ENCODE data around the gene RAB11FIP3.
"Not testable (repeated sequence)": the region's sequence is repeated elsewhere in the genome, so short reads cannot be mapped to it uniquely, and the experiment has no call there.

RAB11FIP3 gene

DNA sequence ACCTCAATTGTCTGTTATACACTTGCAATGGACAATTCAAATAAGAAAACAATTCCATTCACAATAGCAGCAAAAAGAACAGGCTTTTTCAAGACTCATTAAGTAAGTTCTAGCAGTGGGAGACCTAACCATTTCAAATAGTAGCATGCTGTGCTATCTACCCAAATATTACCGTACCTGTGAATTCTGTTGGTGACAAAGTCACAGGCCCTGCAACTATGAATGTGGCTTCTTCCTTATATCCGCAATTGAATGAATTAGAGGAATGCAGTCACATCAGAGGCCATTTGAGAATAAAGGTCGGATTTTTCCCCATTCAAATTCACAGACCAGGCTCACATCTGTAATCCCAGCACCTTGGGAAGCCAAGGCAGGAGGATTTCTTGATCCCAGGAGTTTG lies 29.2 kb upstream of the RAB11FIP3 start:
- no peak for DNase-seq

DNA sequence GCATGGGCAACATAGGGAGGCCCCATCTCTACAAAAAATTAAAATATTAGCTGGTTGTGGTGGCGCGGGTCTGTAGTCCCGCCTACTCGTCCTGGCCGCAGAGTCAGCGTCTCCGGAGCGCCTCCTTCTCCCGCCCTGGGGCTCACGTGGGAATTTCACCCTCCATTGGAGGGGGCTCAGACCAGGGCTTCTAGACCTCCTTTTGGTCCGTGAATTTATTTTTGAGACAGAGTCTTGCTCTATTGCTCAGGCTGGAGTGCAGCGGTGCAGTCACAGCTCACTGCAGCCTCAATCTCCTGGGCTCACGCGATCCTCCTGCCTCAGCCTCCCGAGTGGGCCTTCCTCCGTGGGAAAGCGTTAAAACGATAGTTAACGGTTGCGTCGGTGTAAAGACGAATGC lies 28.8 kb upstream of the RAB11FIP3 start:
- DNase-seq = no peak

- no peak for DNase-seq
Measured at GRCh38 chr16:397135-397661, 28.3 kb upstream of the RAB11FIP3 start, which contains the start of gene NME4. NME4 (plus strand) TSS chr16:397199; CDS start chr16:397223, 24 bp downstream.

GRCh38 chr16:397736-398332 lies 27.6 kb upstream of the RAB11FIP3 start:
- no peak for DNase-seq

DNA sequence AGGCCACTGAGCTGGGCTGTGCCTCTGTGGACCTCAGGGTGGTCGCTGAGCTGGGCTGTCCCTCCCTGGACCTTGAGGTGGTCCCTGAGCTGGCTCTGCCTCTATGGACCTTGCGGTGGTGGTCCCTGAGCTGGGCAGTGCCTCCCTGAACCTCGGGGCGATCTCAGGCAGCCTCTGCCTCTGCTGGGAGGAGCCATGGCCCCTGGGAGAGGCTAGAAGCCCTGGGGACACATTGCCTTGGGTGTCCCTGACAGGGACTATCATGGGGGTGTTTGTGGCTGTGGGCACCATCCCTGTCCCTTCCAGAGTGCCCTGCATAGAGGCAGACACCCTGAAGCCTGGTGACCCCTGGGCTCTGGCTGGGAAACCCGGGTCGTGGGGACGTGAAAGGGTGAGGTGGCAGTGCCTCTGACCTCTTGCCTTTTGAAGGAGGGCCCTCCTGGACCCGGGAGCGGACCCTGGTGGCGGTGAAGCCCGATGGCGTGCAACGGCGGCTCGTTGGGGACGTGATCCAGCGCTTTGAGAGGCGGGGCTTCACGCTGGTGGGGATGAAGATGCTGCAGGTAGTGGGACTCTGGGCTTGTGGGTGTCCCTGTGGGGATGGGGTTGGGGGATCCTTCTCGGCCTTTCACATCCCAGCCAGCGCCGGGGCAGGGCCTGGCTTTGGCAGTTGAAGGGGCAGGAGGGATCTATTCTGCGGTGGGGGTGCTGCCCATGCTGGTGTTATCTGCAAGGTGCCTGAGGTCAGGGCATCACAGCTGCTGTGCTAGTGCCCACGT lies 26.7 kb upstream of the RAB11FIP3 start:
- DNase-seq = no peak

DNA sequence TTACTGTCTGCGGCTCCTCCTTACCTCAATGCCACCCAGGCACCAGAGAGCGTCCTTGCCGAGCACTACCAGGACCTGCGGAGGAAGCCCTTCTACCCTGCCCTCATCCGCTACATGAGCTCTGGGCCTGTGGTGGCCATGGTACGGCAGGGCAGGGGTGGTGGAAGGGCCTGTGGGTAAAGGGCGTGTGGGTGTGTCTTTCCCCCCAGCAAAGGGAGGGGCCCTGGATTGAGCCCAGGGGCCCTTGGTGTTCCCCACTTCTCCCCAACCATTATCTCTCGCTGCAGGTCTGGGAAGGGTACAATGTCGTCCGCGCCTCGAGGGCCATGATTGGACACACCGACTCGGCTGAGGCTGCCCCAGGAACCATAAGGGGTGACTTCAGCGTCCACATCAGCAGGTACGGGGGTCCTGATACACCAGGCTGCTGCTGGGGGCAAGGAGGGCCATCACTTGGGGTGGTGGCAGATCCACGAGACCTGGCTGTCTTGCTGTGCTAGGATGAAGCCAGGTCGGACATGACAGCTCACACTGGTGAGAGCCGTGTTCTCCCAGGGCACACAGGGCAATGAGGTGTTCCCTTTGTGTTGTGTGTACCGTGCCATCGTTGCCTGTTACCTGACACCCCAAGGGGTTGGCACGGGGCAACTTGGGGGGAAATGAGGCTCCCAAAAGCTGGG lies 26.0 kb upstream of the RAB11FIP3 start:
- DNase-seq = no peak

GRCh38 chr16:400061-400591 lies 25.3 kb upstream of the RAB11FIP3 start:
- DNase-seq = no peak

DNA sequence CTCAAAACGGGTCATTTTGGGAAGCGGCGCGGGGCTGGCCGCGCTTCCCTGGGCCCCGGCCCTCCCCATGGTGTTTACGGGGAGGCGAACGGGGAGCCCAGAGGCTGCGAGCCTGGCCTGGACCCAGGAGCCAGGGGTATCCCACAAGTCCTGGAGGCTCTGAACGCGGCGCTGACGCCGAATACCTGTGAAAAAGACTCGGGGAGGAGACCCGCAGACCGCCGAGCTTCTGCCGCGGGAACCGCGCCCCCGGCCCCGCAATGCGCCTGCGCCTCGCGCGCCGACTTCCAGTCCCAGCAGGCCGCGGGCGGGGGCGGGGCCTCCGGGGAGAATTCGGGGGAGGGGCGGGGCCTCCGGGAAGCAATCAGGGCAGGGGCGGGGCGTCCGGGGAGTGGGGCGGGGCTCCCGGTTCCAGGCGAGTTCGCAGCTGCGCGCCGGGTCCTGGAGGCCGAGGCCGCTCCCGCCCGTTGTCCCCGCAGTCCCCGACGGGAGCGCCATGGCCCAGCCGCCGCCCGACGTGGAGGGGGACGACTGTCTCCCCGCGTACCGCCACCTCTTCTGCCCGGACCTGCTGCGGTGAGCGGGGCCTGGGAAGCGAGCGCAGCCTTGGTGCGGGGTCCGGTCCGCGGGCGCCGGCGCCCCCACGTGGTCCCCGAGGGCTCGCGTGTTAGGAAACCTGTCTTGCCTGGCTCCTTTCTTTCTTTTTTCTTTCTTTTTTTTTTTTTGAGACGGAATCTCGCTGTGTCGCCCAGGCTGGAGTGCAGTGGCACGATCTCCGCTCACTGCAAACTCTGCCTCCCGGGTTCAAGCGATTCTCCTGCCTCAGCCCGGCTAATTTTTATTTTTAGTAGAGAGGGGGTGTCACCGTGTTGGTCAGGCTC lies 23.7 kb upstream of the RAB11FIP3 start, which contains the start of gene DECR2:
DECR2 (plus strand) TSS at position 418 of the 881 bp plus-strand sequence; CDS start at position 497, 79 bp downstream.
- peak; percentile 96 for DNase-seq

DNA sequence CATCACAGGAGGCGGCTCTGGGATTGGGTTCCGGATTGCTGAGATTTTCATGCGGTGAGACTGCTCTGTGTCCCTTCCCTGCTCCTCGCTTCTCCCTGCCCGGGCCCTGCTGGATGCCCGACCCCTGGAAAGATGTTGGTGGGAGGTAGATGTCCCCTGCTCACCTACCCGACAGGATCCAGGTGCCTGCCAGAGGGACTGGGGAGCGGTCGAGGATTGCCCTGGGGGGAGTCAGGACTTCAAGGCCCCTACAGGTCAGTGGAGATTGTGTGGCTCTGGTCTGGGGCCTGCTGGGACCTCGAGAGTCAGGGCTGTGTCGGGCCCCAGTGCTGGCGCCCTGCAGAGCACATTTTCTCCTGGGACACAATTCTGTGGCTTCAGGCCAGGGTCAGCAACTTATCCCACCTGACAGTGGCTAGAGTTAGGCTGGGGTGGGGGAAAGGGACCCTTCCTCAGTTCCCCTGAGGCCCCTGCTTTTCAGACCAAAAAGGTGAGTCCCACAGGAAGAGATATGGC lies 20.4 kb upstream of the RAB11FIP3 start:
- DNase-seq = no peak

DNA sequence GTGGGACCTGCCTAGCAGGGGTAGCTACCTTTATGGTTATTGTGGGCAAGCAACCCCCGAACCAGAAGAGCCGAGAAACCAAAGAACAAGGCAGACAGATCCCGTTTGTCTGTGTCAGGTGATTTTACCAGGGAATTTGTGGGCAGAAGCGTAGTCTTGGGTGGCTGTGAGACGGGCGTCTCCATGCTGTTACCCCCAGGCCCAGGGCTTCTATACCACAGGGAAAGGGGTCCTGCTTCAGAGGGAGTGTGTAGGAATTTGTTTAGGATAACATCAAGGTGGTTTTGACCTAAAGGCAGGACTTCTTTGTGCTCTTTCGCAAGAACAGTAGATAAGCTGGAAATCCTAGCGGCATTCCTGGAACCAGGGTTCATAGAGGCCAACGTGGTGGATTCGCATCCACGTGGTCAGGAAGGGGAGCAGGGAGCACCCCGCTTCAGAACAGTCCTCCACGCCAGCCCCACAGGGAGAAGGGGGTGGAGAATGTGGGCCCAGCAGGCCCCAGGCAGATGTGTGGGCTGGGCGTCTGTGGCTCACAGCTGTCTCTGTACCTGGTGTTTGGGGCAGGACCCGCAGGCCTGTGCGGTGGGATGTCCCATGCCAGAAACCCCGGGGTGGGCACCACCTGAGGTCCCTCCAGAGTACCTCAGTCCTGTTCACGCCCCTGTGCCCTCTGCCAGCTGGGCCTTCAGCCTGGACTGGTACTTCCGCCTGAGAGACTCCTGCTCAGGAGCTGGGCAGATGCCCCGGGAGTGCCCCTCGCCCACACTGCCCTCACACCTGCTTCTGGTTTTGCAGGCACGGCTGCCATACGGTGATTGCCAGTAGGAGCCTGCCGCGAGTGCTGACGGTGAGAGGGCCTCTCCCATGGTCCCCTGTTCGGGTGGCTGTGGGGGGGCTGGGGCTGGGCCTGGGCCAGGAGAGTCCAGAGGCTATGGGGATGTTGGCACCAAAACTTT lies 19.6 kb upstream of the RAB11FIP3 start:
- no peak for DNase-seq

DNA sequence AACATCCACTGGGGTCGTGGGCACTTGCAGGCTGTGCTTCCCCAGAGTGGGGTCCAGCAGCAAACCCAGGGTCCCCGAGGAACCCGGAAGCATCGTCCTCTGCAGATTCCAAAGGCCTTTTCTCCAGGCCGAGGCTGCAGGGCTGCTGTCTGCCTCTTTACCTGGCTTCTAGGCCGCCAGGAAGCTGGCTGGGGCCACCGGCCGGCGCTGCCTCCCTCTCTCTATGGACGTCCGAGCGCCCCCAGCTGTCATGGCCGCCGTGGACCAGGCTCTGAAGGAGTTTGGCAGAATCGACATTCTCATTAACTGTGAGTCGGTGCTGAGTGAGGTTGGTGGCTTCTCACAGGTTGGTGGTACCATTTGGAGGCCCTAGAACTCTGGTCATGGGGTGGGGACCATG lies 18.2 kb upstream of the RAB11FIP3 start:
- DNase-seq = no peak

- DNase-seq = no peak
Measured at GRCh38 chr16:410516-411178, 14.8 kb upstream of the RAB11FIP3 start.

GRCh38 chr16:411576-412265 lies 13.7 kb upstream of the RAB11FIP3 start:
- no peak for DNase-seq

- no peak for DNase-seq
Measured at GRCh38 chr16:414395-415169, 10.9 kb upstream of the RAB11FIP3 start.

DNA sequence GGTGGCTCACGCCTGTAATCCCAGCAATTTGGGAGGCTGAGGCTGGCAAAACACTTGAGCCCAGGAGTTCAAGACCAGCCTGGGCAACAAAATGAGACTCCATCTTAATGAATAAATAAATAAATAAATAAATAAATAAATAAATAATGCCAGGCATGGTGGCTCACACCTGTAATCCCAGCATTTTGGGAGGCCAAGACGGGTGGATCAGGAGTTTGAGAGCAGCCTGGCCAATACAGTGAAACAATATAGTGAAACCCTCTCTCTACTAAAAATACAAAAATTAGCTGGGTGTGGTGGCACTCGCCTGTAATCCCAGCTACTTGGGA lies 10.3 kb upstream of the RAB11FIP3 start:
- not testable (repeated sequence) for DNase-seq

DNA sequence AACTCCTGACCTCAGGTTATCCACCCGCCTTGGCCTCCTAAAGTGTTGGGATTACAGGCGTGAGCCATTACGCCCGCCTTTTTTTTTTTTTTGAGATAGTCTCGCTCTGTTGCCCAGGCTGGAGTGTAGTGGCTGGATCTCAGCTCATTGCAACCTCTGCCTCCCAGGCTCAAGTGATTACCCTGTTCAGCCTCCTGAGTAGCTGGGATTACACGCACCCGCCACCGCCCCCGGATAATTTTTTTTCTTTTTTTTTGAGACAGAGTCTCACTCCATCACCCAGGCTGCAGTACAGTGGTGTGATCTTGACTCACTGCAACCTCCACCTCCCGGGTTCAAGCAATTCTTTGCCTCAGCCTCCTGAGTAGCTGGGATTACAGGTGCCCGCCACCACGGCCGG lies 3.3 kb upstream of the RAB11FIP3 start:
- DNase-seq = not testable (repeated sequence)

- no peak for DNase-seq
Measured at GRCh38 chr16:424033-424622, 1.3 kb upstream of the RAB11FIP3 start.

DNA sequence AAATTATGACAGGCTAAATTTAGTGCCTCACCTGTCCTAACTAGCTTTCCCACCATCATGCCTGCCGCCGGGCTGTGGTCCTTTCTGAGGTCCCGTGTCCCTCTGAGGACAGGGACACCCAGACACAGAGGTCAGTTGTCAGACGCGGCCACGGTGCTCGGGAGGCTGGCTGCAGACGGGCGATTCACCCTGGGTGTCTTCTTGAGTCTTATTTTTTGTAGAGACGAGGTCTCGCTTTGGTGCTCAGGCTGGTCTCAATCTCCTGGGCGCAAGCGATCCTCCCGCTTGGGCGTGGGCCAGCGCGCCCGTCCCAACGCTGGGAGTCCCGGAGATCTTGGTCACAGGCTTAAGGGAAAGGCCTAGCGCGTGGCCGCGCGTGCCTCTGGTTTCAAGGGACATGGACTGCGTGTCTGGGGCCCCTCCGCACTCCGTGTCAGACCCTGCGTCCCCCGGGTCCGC lies 797 bp upstream of the RAB11FIP3 start:
- DNase-seq = no peak

All from activated CD4-positive, alpha-beta T cell treated with anti-CD3 and anti-CD28 coated beads for 1 hour (primary cell).